Testis (tissue), 2 donors: Measurements from ENCODE around the gene CACNA2D3.

Experiments
- CTCF ChIP-seq, 3 experiments: fragments of 450-650 bp in 2 of 3; fragments of 200-600 bp in 1 of 3; sonication (generic) in 1 of 3; IDR thresholded peaks; one replicate each; pipeline ENCODE4 v1.5.1; 2016 to 2019; ENCODE audit warnings: antibody characterized with exemption in 3 of 3, mild to moderate bottlenecking in 2 of 3, moderate library complexity in 1 of 3
- POLR2A ChIP-seq: fragments of 450-650 bp; IDR thresholded peaks from one replicate; pipeline ENCODE4 v1.6.1; 2017; ENCODE audit warnings: antibody characterized with exemption, mild to moderate bottlenecking, moderate library complexity

DNA sequence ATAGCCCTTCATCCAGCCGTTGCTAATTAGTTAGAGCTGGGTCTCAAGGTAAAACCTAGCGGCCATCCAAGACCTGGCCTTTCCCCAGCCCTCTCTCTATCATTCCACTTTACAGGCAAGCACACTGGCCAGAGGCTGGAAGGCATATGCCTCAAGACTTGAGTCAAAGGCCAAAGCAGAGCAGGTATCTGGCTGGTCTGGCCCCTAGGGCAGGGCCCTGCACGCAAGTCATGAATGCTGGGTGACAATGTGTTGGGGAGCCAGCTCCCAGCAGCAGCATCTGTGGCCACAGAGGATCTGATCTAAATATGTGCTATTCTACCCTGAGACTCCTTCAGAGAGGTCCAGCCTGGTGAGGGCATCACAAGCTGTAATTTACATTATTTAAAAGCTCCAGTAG, 691.9 kb downstream of the CACNA2D3 start:
- no peak for TF ChIP-seq CTCF (IDR thresholded peaks at IDR 0.05)
- no peak for TF ChIP-seq POLR2A
